ENCODE results near the gene EDN2.

EDN2 gene

DNA sequence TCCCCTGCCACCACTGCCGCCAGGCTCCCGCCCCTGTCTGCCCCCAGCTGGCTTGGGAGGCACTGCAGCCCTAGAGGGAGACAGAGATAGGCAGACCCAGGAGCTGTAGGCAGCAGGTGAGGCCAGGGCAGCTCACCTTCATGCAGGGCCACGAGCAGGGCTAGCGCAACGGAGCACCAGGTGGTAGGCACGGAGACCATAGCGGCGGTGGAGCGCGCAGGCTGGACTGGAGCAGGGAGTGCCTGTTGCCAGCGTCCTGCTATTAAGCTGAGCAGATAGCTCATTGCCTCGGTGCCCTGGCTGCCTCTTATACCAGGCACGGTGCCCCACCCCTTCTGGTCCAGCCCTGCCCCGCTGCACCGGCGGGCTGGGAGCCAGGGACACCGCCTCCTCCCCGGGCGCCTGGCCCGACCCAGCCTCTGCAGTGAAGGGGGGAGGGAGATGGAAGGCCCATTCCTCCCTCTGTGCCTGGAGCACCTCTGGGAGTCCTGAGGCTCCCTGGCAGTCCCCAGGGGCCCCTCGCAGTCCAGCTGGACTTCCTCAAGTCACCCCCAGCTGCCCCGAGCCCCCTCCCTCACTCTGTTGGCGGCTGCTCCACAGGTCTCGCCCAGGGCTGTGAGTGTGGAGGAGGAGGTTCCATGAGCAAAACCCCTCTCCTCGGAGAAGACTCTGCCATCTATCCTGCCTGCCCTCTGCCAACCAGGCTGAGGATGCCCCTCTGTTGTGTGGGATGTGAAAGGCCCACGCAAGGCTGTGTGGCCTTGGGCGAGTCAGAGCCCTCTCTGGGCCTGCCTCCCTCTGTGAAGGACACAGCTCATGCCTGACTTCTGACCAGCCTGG lies at the start of gene EDN2:
EDN2 (minus strand) TSS at position 282 of the 840 bp plus-strand sequence; CDS start at position 200, 82 bp downstream.
- DNase-seq (ENCODE audit: low read depth in 3 of 3), result no peak

DNA sequence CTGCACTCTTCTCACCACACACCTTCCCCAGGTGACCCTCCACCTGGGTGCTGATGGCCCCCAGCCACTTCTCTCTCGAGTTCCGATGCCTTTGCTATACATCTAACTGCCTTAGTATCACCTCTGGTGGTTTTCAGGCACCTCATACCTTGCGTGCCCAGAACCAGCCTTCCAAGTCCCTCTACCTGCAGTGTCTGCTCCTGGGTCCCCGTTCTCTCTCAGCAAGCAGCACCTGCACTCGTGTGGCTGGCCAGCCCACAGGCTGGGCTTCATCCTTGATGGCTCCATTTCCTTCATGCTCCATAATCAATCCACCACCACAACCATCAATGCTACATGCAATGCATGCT lies 49.2 kb upstream of the EDN2 start:
- no peak for DNase-seq (ENCODE audit: low read depth in 3 of 3)

DNA sequence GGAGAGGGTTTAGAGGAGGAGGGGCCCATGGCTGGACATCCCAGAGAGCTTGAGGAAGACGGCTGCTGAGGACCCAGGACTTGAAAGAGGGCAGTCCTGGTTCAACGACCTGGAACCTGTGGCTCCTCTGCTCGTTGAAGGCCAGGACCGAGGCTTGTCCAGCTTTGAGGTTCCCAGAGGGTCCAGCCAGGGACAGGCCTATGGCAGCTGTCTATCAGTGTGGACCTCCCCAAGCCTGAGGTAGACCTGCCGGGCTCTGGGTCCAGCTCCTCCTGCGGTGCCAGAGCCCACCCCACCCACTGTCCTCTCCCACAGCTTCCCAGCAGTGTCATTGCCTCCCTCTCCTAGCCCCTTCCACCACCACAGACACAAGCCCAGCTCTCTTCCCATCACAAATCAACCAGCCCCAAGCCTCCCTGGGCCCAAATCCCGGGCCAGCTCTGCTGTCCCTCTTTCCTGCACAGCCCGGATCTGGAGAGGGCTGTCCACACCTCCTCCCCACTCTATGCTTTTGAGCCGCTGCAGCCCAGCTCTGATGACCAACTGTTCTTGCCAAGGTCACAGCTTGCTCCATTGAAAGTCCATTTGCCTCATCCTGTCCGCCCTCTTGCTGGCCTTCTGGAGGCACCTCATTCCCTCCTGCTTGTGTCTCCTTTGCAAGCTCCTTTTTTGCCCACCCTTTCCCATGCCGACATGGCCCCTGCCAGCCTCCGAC lies 48.7 kb upstream of the EDN2 start:
- DNase-seq (ENCODE audit: low read depth in 3 of 3), result no peak

DNA sequence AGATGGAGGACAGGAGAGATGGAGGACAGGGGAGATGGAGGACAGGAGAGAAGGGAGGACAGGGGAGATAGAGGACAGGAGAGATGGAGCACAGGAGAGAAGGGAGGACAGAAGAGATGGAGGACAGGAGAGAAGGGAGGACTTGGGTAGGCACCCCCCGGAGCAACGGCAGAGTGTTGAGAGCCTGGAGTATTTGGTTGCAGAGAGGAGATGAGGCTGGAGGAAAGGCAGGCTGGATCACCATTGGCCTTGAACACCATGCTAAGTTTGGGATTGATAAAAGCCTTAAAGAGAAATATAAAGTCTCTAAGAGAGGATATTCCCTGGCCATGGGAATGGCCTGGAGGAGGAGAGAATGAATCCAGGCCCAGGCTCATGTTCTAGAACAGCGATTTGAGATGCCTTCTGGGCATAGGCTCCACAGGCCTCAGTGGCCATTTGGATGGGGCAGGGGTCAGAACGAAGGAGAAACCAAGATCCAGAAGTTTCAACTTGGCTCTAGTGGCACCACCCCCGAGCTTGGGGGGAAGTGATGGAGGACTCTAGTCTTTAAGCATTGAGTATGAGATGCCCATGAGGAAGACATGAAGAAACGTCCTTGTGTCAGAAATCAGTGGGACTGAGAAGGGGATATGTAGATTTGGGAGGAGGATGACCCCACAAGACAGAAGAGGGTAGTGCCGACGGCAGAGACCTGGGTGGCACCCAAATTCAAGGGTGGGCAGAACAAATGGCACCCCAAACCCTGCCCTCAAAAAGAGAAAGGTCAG lies 47.9 kb upstream of the EDN2 start:
- no peak for DNase-seq (ENCODE audit: low read depth in 3 of 3)

DNA sequence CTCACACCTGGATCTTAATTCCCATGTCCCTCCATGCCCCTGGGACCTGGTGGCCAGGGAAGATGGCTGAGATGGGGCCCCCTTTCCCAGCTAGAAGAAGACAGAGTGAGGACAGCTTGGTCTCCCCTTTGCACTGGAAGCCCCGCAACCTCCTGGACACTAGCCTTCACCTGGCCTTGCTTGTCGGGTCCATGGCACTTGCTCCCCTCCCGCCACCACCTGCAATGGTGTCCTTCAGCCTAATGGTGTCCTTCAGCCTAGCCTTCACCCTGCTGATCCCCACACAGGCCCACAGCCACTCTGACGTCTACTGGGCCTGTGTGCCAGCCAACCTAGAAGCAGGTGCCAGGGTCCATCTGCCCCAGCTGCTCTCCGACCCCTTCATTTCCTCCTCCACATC lies 45.9 kb upstream of the EDN2 start:
- no peak for DNase-seq (ENCODE audit: low read depth in 3 of 3)

DNA sequence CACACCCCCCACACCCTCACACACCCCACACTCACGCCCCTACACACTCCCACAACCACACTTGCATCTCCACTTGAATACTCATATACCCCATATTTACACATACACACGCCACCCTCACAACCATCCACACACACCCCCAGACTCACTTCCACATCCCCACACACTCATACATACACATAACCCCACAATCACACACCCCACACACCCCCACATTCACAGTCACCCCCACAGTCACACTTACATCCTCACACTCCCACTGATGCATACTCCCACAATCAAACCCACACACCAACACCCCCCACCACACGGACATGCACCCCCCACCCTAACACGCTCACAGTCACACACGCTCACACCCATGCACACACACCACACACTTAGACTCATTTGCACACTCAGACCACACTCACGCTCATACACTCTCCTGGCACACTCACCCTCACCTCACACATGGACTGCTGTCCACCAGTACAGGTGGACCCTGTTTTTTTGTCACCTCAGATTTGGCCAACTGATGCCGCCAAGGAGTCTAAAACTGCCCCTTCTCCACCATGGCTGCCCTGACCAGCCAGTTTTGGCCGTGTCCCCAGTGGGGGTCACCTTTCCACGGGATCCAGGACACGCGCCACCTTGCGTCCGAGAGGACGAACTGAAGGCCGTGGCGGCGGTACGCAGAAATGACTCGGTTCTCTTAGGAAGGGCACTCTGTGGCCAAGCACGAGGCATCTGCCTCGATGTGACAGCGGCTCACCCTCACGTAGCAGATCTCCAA lies 45.3 kb upstream of the EDN2 start:
- no peak for DNase-seq (ENCODE audit: low read depth in 3 of 3)

DNA sequence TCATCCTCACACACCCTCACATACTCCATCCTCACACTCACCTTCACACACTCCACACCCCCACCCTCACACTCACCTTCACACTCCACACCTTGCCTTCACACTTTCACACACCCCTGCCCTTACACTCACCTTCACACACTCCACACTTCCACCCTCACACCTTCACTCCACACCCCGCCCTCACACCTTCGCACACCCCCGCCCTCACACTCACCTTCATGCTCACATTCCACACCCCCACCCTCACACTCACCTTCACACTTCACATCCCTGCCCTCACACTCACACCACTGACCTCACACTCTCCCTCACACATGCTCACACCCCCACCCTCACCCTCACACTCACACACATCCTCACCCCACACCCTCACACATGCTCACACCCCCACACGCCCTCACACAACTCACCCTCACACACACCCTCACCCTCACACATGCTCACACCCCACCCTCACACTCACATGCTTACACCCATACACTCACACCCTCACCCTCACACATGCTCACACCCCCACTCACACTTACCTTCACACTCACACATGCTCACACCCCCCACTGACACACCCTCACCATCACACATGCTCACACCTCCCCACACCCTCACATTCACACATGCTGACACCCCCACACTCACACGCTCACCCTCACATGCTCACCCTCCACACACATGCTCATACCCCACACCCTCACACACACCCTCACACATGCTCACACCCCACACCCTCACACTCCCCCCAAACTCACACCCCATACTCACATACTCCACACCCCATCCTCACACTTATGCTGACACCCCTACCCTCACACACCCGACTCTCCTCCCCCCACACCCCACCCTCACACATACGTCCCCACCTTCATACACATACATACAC lies 44.5 kb upstream of the EDN2 start:
- no peak for DNase-seq (ENCODE audit: low read depth in 3 of 3)

DNA sequence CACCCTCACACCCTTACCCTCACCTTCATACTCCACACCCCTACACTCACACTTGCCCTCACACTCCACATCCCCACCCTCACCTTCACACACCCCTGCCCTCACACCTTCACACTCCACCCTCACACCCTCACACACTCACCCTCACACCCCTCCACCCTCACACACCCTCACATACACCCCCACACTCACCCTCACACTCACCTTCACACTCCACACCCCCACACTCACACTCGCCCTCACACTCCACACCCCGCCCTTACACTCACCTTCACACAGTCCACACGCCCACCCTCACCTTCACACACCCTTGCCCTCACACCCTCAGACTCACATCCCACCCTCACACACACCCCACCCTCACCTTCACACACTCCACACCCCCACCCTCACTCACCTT lies 43.6 kb upstream of the EDN2 start:
- DNase-seq (ENCODE audit: low read depth in 3 of 3), result no peak

DNA sequence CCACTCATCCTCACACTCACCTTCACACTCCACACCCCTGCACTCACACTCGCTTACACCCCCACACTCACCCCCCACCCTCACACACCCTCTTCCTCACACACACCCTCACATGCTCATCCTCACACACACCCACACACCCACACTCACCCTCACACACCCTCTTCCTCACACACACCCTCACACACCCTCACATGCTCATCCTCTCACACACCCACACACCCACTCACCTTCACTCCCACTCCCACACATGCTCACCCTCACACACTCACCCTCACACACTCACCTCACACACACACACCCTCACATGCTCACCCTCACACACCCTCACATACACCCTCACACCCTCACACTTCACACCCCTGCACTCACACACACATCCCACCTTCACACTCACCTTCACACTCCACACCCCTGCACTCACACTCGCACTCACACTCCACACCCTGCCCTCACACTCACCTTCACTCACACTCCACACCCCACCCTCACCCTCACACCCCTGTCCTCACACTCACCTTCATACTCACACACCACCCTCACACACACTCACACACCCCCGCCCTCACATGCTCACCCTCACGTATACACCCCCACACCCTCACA lies 42.6 kb upstream of the EDN2 start:
- no peak for DNase-seq (ENCODE audit: low read depth in 3 of 3)

DNA sequence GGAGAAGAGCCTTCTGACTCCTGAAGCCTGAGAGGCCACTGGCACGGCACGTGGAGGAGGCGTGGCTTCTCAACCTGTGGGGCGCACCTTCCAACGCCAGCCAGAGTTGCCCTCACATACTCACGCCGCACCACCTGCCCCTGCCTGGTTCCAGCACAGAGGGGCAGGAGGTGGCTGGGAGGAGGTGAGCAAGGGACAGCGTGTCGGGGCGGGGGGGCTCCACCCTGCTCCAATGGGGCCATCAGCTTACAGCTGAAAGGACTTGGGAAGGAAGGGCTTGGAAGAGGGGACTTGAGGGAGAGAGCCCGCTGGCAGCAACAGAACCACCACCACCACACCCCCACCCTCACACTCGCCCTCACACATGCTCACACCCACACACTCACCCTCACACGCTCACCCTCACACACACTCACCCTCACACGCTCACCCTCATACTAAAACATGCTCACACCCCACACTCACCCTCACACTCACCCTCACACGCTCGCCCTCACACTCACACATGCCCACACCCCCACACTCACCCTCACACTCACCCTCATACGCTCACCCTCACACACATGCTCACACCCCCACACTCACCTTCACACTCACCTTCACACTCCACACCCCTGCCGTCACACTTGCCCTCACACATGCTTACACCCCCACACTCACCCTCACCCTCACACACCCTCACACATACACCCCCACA lies 41.6 kb upstream of the EDN2 start:
- DNase-seq (ENCODE audit: low read depth in 3 of 3), result no peak

DNA sequence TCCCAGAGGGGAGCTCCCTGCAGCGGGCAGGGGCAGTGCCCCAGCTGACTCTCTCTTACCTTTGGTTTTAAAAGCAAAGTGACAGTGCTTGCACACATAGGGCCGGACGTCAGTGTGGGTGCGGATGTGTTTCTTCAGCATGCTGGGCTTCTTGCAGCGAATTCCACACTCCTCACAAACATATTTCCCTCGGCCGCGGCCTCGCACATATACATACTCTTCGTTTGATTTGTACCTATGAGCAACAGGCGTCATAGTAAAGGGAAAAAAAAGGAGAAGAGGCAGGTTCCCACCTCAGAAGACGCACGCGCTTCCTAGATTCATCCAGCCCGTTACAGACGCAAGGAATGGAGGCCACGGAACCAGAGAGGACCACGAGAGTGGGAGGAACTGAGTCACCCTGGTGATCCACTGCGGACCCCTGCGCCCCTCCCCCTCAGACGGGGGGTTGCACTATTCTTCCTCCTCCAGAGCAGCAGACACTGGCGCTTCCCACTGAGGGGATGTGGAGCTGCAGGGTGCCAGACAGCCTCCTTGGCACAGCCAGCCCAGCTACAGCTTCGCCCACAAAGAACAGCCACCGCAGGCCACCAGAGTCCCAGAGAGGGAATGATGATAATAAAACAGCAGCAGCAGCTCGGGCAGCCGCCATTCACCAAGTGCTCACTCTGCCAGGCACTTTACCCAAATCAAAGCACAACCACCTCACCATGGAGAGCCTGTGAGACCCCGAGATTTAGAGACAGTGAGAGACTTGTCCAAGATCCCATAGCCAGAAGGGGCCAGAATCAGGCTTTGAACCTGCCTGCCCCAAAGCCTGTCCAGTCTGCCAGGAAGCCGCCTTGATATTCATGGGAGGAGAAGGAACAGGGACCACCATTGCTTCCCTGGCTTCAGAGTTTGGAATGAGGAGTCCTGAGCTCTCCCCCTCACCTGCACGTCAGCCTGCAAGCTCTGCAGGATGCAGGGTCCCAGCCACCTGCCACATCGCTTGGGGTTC lies 40.5 kb upstream of the EDN2 start:
- DNase-seq (ENCODE audit: low read depth in 3 of 3), result no peak

DNA sequence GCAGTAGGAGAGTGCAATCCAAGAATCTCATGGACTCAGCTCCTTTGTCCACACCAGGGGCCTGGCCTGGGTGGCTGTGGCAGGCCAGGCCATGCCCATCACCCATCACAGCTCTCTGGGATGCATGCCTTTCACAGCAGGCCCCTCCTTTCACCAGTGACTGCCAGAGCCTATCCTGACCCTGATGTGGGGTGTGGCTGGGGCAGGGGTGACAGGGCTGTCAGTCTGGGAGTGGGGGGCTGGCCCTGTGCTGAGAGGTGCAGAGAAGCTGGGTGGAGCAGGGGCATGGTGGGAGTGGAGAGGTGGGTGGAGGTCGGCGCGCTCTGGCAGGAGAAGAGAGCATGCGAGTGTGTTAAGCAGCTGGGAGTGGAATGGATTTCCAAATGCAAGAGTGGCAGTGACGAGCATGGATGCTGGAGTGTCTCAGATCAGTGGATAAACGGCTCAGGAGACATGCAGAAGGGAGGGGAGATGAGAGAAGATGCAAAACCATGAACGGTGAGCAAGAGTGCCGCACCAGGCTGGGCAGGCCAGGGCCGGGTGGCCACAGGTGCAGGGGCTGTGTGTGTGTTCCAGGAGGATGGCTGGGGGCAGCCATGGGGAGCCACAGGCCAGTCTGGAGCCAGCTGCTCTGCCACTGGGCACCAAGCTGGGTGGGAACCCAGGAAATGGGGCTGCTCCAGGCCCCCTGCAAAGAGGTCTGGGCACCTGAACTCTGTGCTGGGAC lies 39.6 kb upstream of the EDN2 start:
- DNase-seq (ENCODE audit: low read depth in 3 of 3), result no peak

DNA sequence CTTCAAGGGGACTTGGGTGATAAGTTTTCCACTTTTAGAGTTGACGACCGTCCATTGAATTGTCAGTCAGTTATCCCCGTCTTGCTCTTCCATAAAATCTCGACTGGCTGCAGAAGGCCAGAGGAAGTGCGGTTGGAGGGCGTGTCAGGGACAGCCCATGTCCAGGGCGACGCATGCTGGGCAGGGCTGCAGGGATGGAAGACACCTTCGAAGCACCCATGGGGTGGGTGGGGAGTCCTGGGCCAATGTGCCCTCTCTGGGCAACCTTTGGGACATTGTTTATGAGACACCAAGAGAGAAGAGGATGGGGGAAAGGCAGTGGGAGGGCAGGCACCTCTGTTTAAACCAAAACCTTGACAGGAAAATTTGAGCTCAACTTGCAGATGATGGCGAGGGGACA lies 38.6 kb upstream of the EDN2 start:
- no peak for DNase-seq (ENCODE audit: low read depth in 3 of 3)

DNA sequence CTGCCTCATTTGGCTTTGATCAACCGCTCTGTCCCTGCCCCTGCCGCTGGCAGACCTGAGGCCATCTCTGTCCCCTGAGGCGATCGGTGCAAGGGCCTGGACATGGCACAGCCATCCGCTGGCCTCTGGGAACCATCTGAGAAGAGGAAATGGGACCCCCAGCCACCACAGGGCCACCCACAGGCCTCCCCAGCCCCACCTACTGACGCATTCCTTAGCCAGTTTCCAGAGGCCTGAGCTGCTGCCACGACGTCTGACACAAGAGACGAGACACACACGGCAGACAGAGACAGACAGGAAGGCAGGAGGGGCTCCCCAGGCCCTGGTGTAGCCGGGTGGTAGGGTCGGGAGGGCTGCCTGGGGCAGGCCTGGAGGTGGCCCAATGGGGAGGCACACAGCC lies 37.3 kb upstream of the EDN2 start:
- no peak for DNase-seq (ENCODE audit: low read depth in 3 of 3)

DNA sequence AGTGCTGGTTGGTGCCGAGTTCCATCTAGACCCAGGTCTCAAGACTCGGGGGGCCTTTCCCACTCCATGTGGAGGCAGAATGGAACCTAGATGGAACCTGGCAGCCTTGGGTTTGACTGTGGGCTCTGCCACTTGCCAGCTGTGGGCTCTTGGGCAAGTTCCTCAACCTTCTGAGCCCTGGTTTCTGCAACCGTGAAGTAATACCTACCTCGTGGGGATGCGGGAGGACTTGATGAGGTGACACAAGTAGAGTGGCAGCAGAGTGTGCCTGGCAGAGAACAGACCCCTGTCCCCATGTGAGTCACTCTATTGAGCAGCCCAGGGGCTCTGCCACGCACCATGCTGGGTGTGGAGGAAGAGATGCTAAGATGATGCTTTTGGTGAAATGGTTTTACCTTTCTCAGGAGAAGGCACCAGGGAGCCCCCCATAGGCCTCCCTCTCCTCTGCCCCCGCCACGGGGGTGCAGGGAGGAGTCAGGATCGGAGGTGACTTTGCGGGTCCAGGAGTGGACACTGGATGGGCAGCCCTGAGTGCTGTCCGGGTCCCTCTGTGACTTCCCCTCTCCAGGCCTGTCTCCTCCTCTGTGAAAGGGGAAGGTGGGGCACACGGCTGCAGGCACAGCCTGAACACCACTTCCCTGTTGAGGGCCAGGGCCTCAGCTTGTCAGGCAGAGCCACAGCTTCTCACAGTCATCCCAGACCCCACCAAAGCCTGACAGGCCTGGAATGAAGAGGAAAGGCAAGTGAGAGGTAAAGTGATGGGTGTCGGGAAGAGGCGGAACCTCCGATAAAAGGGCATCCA lies 36.7 kb upstream of the EDN2 start:
- no peak for DNase-seq (ENCODE audit: low read depth in 3 of 3)

DNA sequence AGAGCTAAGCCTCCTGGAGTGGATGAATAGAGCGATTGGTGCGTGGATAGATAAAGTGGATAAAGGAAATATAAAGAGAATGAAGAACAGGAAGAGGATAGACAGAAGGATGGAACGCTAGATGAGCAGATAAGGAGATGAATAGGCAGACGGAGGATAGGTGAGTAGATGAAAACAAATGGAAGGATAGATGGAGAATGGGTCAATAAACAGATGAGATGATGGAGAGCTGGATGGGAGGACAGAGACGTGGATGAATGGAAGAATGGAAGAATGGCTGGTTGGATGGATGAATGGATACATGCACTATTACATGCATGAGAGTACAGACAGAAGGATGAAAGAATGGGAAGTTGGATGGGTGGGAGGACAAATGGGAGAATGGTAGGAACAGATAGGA lies 35.2 kb upstream of the EDN2 start:
- DNase-seq (ENCODE audit: low read depth in 3 of 3), result no peak

DNA sequence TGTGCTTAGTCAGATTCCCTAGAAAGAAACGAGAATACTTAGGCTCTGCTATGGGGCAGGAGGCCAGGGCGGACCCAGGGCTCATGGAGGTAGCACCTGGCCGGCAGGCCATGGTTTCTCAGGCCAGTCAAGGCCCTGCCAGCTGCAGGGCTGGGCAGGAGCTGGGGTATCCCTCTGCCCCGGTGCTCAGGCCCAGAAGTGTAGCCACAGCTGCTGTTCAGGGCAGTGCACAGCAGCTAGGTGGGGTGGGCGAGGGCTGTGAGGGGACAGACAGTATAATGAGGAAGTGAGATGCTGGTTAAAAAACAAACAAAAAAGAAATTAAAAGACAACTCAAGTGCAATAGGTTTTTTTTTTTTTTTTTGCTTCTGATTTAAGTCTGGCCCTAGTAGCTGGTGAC lies 34.0 kb upstream of the EDN2 start:
- no peak for DNase-seq (ENCODE audit: low read depth in 3 of 3)
